HEK293 (cell line): ENCODE measurements around the gene CHST14.

Experiments used
- CTCF ChIA-PET: fragments of 350-600 bp; formaldehyde crosslinking; extraction: SDS; loops from one replicate; lab custom pipeline; 2021; ENCODE audit warnings: antibody characterized with exemption; lab: Yijun Ruan, JAX
- POLR2A ChIA-PET: fragments of 300-600 bp; formaldehyde crosslinking; extraction: SDS; loops from one replicate; lab custom pipeline; 2020; ENCODE audit warnings: antibody characterized with exemption, inconsistent platforms; lab: Yijun Ruan, JAX
- H3K27ac ChIP-seq: fragments of 200-500 bp; sonication (Bioruptor generic); 2 replicates; pipeline ENCODE4 v1.5.1; 2014; ENCODE audit warnings: low read depth, low read length, control low read depth, inconsistent platforms; ENCODE audit errors: extremely low read depth
- H3K36me3 ChIP-seq, 2 experiments: fragments of 200-500 bp in 1 of 2; sonication (Bioruptor generic) in 1 of 2; 1 replicate in 1 of 2; 2 replicates in 1 of 2; pipeline ENCODE4 v1.5.1; 2014 to 2017; ENCODE audit warnings: inconsistent platforms in 2 of 2, low read length in 2 of 2; ENCODE audit not compliant: control insufficient read depth in 2 of 2, insufficient read depth in 1 of 2
- H3K4me1 ChIP-seq: fragments of 200-500 bp; sonication (Bioruptor generic); 2 replicates; pipeline ENCODE4 v1.5.1; 2014; ENCODE audit warnings: mild to moderate bottlenecking, low read length, inconsistent platforms; ENCODE audit not compliant: control insufficient read depth, insufficient read depth
- H3K4me3 ChIP-seq: 2 replicates; pipeline ENCODE4 v1.5.1; 2011; ENCODE audit warnings: low read depth, mild to moderate bottlenecking, control low read depth, low read length, moderate library complexity
- H3K9me3 ChIP-seq: fragments of 200-500 bp; sonication (Bioruptor generic); 2 replicates; pipeline ENCODE4 v1.5.1; 2014; ENCODE audit warnings: low read depth, low read length, inconsistent platforms; ENCODE audit not compliant: control insufficient read depth, insufficient read depth
- CTCF ChIP-seq: fragments of 450-650 bp; formaldehyde crosslinking; IDR thresholded peaks from 2 replicates; pipeline ENCODE4 v1.5.1; 2016; ENCODE audit warnings: missing biosample characterization, missing genetic modification characterization
- EGR2 ChIP-seq: fragments of 450-650 bp; formaldehyde crosslinking; IDR thresholded peaks from 2 replicates; pipeline ENCODE4 v1.5.1; 2016; ENCODE audit warnings: low read depth, missing biosample characterization, missing genetic modification characterization
- ELK4 ChIP-seq: IDR thresholded peaks from 2 replicates; pipeline ENCODE4 v1.6.1; 2011; ENCODE audit warnings: mild to moderate bottlenecking, low read depth, low read length, borderline replicate concordance
- KLF1 ChIP-seq: fragments of 450-650 bp; formaldehyde crosslinking; IDR thresholded peaks from 2 replicates; pipeline ENCODE4 v1.5.1; 2016; ENCODE audit warnings: missing biosample characterization, missing genetic modification characterization
- MEIS1 ChIP-seq: sonication (generic); formaldehyde crosslinking; IDR thresholded peaks from 2 replicates; pipeline ENCODE4 v1.8.1; 2022; ENCODE audit warnings: missing genetic modification reagents, mild to moderate bottlenecking, borderline replicate concordance
- MZF1 ChIP-seq: fragments of 450-650 bp; formaldehyde crosslinking; IDR thresholded peaks from 2 replicates; pipeline ENCODE4 v1.5.1; 2017; ENCODE audit warnings: missing biosample characterization, missing genetic modification characterization, borderline replicate concordance
- TCF7L2 ChIP-seq: IDR thresholded peaks from 2 replicates; pipeline ENCODE4 v1.6.1; 2011; ENCODE audit warnings: low read depth, mild to moderate bottlenecking, inconsistent platforms, low read length, moderate library complexity, borderline replicate concordance
- TSHZ1 ChIP-seq: fragments of 450-650 bp; formaldehyde crosslinking; IDR thresholded peaks from 2 replicates; pipeline ENCODE4 v1.5.1; 2016; ENCODE audit warnings: missing biosample characterization, missing genetic modification characterization, borderline replicate concordance
- ZBTB8A ChIP-seq: fragments of 450-650 bp; formaldehyde crosslinking; IDR thresholded peaks from 2 replicates; pipeline ENCODE4 v1.5.1; 2016; ENCODE audit warnings: missing biosample characterization, missing genetic modification characterization
- ZNF169 ChIP-seq: fragments of 450-650 bp; formaldehyde crosslinking; IDR thresholded peaks from 2 replicates; pipeline ENCODE4 v1.5.1; 2016; ENCODE audit warnings: missing biosample characterization, missing genetic modification characterization
- ZNF26 ChIP-seq: fragments of 450-650 bp; formaldehyde crosslinking; IDR thresholded peaks from 2 replicates; pipeline ENCODE4 v1.5.1; 2016; ENCODE audit warnings: missing biosample characterization, missing genetic modification characterization
- ZNF366 ChIP-seq: fragments of 450-650 bp; formaldehyde crosslinking; conservative IDR thresholded peaks from 2 replicates; pipeline ENCODE4 v1.5.1; 2016; ENCODE audit warnings: missing biosample characterization, missing genetic modification characterization
- ZNF394 ChIP-seq: fragments of 450-650 bp; formaldehyde crosslinking; IDR thresholded peaks from 2 replicates; pipeline ENCODE4 v1.5.1; 2016; ENCODE audit warnings: missing biosample characterization, missing genetic modification characterization, mild to moderate bottlenecking, moderate library complexity, borderline replicate concordance
- ZNF426 ChIP-seq: fragments of 450-650 bp; formaldehyde crosslinking; IDR thresholded peaks from 2 replicates; pipeline ENCODE4 v1.5.1; 2017; ENCODE audit warnings: missing biosample characterization, missing genetic modification characterization, mild to moderate bottlenecking, inconsistent platforms, moderate library complexity
- ZNF501 ChIP-seq: fragments of 450-650 bp; formaldehyde crosslinking; IDR thresholded peaks from 2 replicates; pipeline ENCODE4 v1.5.1; 2016; ENCODE audit warnings: missing biosample characterization, missing genetic modification characterization
- ZNF530 ChIP-seq: fragments of 450-650 bp; formaldehyde crosslinking; IDR thresholded peaks from 2 replicates; pipeline ENCODE4 v1.5.1; 2016; ENCODE audit warnings: low read depth, missing biosample characterization, missing genetic modification characterization
- ZNF76 ChIP-seq: fragments of 450-650 bp; formaldehyde crosslinking; IDR thresholded peaks from 2 replicates; pipeline ENCODE4; 2016; ENCODE audit warnings: low read depth, missing biosample characterization, missing genetic modification characterization, borderline replicate concordance
- ZNF791 ChIP-seq: fragments of 450-650 bp; formaldehyde crosslinking; IDR thresholded peaks from 2 replicates; pipeline ENCODE4 v1.5.1; 2016; ENCODE audit warnings: missing biosample characterization, missing genetic modification characterization

Gene CHST14

GRCh38 chr15:40493089-40493840 lies 22.5 kb downstream of the CHST14 start (continued):
- TF ChIP-seq TSHZ1 (no peak), ZNF791 (tag by site-specific recombination) (no peak), ZBTB8A (tag by site-specific recombination) (no peak), ZNF394 (tag by site-specific recombination) (no peak), ZNF501 (tag by site-specific recombination) (no peak), ZNF76 (tag by site-specific recombination) (no peak)

GRCh38 chr15:40495516-40495915 lies 24.7 kb downstream of the CHST14 start:
- TF ChIP-seq MZF1 (tag by site-specific recombination) (no peak), CTCF (no peak), ZNF169 (tag by site-specific recombination) (no peak), EGR2 (tag by site-specific recombination) (no peak), ZNF26 (tag by site-specific recombination) (no peak), TCF7L2 (no peak), KLF1 (tag by site-specific recombination) (no peak), ZNF366 (tag by site-specific recombination) (no peak), ZNF530 (tag by site-specific recombination) (no peak), MEIS1 (no peak), ELK4 (no peak), ZNF426 (tag by site-specific recombination) (no peak)
- ChIA-PET CTCF (no interaction called here), POLR2A (no interaction called here)
- H3K4me1 ChIP-seq = no peaks in the 10 kb centered on the region
- no peaks in the 10 kb centered on the region for H3K9me3 ChIP-seq
- H3K27ac ChIP-seq = no peak overlapping the region
- H3K36me3 ChIP-seq = no peaks in the 10 kb centered on the region
- H3K4me3 ChIP-seq = no peak overlapping the region
